Uterus (tissue), 2 donors: ENCODE measurements around the gene EFEMP2.

Source experiments
- CTCF ChIP-seq, 4 experiments: fragments of 200-600 bp in 2 of 4; fragments of 450-650 bp in 2 of 4; sonication (generic) in 2 of 4; IDR thresholded peaks; one replicate each; pipeline ENCODE4 v1.5.1; 2016 to 2019; ENCODE audit warnings: antibody characterized with exemption in 4 of 4, mild to moderate bottlenecking in 2 of 4, moderate library complexity in 1 of 4
- POLR2A ChIP-seq, 2 donors: fragments of 450-650 bp; IDR thresholded peaks; one replicate each; pipeline ENCODE4 v1.6.1; 2016; ENCODE audit warnings: antibody characterized with exemption in 2 of 2, mild to moderate bottlenecking in 1 of 2, moderate library complexity in 1 of 2

- TF ChIP-seq CTCF (IDR thresholded peaks at IDR 0.05) (peak in 1 of 4 experiments; percentile 19), POLR2A (IDR thresholded peaks at IDR 0.05) (peak; percentile 36 to 78)
Measured at GRCh38 chr11:65856689-65857499, 15.7 kb downstream of the EFEMP2 start.
